Astrocyte of the hippocampus (primary cell): ENCODE data around the gene ANKIB1.
"Not testable (repeated sequence)": the region's sequence is repeated elsewhere in the genome, so short reads cannot be mapped to it uniquely, and the experiment has no call there.

Experiments used
- DNase-seq: peaks from one replicate; pipeline ENCODE4 v3.0.0; 2011; ENCODE audit warnings: low read depth, low spot score

The ANKIB1 gene

GRCh38 chr7:92325858-92326257 lies 80.1 kb downstream of the ANKIB1 start:
- no peak for DNase-seq

- DNase-seq = no peak
Observed at GRCh38 chr7:92330835-92331438, 85.2 kb downstream of the ANKIB1 start.

GRCh38 chr7:92331508-92331907 lies 85.7 kb downstream of the ANKIB1 start:
- no peak for DNase-seq

- DNase-seq = no peak
Observed at GRCh38 chr7:92332782-92333181, 87.0 kb downstream of the ANKIB1 start.

DNA sequence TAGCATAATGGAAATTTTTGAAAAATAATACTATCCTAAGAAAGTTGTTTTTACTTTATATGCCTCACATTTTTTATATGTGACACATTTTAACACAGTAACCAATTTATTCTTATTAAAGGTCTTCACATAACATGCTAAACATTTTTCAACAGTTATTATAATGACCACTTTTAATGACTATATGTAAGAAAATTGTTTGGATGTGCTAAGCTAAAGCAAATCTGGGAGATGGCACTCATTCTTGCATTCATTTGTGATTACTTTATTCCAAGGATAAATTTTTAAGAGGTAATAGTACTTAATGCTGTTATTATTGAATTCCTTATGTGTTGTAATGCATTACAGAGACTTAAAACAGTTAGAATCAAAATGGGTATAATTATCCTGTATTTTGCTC lies 88.1 kb downstream of the ANKIB1 start:
- DNase-seq = no peak

DNA sequence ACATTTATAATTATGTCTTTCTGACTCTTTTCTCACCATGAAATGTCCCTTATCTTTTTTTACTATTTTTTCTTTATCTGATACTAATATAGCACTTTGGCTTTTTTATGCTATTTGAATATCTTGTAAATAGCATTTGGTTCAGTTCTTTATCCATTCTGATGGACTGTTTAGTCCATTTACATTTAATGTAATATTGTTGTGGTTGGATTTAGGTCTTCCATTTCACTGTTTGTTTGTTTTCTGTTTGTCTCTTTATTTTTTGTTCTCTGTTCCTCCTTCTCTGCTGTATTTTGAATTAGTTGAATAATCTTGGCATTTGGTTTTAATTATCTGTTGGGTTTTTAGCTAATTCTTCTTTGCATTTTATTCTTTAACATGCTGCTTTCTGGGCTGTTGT lies 89.8 kb downstream of the ANKIB1 start:
- no peak for DNase-seq

- peak; percentile 21 for DNase-seq
Observed at GRCh38 chr7:92336662-92337340, 91.0 kb downstream of the ANKIB1 start.

- no peak for DNase-seq
Observed at GRCh38 chr7:92340016-92340415, 94.2 kb downstream of the ANKIB1 start.

- no peak for DNase-seq
Observed at GRCh38 chr7:92343714-92344113, 97.9 kb downstream of the ANKIB1 start.

DNA sequence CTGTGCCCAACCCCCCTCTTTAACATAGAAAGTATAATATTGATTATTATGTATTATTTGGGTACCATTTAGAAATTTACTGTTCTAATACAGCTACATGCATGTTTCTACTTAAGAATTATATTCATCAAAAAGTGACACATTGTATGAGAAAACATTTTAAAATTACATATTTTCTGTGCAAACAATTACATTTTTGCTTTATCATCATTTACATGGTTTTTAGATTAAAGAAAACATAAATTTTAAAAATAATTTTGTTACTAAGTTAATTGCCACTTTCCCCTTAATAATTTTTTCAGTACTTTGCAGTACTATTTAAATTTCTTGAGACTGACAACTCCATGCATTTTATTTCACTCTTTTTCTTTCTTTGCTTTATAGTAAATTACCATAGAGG lies 106.2 kb downstream of the ANKIB1 start:
- no peak for DNase-seq

DNA sequence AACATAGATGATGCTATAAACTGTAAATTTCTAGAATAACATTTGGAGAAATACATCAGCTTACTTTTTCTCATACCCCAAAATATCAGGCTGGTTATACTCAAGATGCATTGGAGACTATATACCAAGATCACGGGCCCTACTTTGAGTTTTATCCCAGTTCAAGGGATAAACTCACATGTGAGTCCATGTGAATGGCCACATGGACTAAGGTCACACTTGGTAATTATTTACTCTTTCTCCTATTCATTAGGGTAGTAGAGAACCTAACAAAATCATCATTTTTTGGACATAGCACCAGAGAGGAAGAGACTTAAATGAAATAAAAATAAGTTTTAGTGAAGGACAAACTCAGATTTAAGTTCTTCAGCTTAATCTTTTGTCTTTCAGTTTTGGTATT lies 108.4 kb downstream of the ANKIB1 start:
- DNase-seq = no peak

- DNase-seq = no peak
Observed at GRCh38 chr7:92356406-92356805, 110.6 kb downstream of the ANKIB1 start.

GRCh38 chr7:92357260-92357659 lies 111.5 kb downstream of the ANKIB1 start:
- no peak for DNase-seq

- DNase-seq = not testable (repeated sequence)
Observed at GRCh38 chr7:92359179-92359578, 113.4 kb downstream of the ANKIB1 start.

GRCh38 chr7:92359801-92360200 lies 114.0 kb downstream of the ANKIB1 start:
- peak; percentile 6 for DNase-seq

GRCh38 chr7:92360387-92360786 lies 114.6 kb downstream of the ANKIB1 start:
- DNase-seq = peak; percentile 9

DNA sequence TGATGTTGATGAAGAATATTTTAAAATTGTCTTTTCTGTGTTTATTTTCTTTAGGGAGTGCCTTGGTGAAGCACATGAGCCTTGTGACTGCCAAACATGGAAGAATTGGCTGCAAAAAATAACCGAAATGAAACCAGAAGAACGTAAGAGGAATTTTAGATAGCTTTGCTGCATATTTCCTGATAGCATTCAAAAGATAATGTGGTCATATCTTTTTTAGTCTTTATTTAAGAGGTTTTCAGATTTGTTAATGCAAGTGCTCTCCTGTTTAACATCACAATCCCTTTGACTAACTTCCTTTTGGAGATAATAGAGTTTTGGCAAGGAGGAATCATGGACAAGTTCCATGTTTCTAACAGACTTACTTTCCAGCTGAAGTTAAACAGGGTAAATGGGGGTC lies 116.4 kb downstream of the ANKIB1 start:
- DNase-seq = no peak

DNA sequence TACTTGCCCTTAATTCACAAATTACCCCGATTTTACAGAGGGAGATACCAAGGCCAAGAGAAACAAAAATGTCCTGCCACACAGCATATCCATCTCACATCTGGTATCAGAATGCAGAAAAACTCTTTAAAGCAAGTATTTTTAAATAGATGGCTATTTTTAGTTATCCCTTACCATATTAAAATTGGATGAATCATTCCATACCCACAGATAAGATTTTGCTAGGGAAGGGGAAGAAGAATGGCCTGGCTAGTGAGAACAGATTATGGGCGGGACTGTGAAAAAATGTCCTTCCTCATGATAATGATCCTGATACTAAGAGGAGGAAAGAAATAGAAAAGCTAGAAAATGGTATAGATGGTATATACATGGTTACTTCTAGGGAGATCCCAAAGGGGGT lies 121.0 kb downstream of the ANKIB1 start:
- peak; percentile 12 for DNase-seq

DNA sequence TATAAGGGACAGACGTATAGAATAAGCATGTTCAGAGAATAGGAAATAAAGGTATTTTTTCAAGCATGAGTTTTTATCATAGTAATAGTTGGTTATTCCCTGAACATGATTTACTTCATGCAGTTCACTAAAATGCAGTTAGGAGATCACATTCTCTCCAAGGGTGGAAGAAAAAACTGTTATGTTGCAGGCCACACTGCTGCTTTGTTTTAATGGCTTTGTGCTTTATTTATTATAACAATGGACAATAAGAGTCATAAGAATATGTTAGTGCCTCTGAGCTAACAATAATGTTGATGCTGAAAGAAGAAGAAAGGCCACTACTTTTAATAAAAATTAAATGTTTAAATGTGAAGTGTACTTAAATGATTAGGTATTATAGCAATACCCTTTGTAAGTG lies 123.0 kb downstream of the ANKIB1 start:
- DNase-seq = no peak

DNA sequence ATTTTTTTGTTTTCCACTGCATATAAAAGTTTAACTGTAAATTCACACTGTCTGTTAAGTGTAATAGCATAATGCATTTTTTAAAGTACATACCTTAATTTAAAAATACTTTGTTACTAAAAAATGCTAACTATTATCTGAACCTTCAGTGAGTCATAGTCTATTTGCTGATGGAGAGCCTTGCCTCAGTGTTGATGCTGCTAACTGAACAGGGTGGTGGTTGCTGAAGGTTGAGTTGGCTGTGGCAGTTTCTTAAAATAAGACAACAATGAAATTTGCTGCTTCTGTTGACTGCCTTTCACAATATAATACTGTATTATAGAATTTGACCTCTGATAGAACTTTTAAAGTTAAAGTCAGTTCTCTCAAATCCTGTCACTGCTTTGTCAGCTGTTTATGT lies 129.2 kb downstream of the ANKIB1 start:
- peak; percentile 5 for DNase-seq

DNA sequence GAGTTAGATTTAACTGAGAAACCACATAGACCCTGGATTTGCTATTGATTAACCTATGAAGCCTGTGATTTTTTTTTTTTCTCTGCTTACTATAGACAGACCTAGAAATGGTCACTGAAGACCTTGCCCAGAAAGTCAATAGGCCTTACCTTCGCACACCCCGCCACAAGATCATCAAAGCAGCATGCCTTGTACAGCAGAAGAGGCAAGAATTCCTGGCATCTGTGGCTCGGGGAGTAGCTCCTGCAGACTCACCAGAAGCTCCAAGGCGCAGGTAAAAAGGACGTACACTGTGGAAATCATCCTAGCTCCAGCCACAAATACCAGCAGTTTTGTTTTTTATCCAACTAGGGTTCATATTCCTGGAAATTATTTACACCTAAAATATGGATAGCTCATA lies 145.3 kb downstream of the ANKIB1 start:
- DNase-seq = no peak

GRCh38 chr7:92397542-92397941 lies 151.8 kb downstream of the ANKIB1 start:
- DNase-seq = no peak

GRCh38 chr7:92400013-92400412 lies 154.2 kb downstream of the ANKIB1 start:
- no peak for DNase-seq
